ENCODE data around the gene ZNF597. TPM values are rescaled to one million over a fixed set of nuclear protein-coding genes. Genes with fewer than 3 reads are reported as not detected.

Gene ZNF597
- total RNA-seq, 1 experiment from 2014 or later, result 3.1 TPM

GRCh38 chr16:3400779-3401688 is 42.3 kb downstream of the ZNF597 start, which contains the start of the genes ZNF174 and ZSCAN32:
TSS of gene ZNF174 (plus strand) at chr16:3401215. CDS start at chr16:3402005, 790 bp downstream.
TSS of gene ZSCAN32 (minus strand) at chr16:3401004. CDS start at chr16:3397557, 3,447 bp downstream.
- Histone ChIP-seq H3K4me3 (ENCODE audit: low read length) (peak within 1 kb of the TSS; percentile 88), H3K36me3 (ENCODE audit: insufficient read depth, low read length) (peaks cover 63% of the 10 kb centered on the region)

GRCh38 chr16:3400446-3400778 is 42.9 kb downstream of the ZNF597 start:
- Histone ChIP-seq H4K20me1 (ENCODE audit: insufficient read depth, low read depth, low read length) (no peaks in the 10 kb centered on the region), H3K9me3 (ENCODE audit: low read length) (peaks cover 33% of the 10 kb centered on the region), H2AFZ (ENCODE audit: low read length) (no peak overlapping the region), H3K4me2 (ENCODE audit: low read depth, low read length, poor library complexity, severe bottlenecking) (peak overlapping the region; percentile 79), H3K79me2 (ENCODE audit: low read length) (peaks cover 78% of the 10 kb centered on the region), H3K27me3 (ENCODE audit: low read length) (no peaks in the 10 kb centered on the region), H3K9me2 (replicated peaks; ENCODE audit: insufficient read depth, low read length) (no peaks in the 10 kb centered on the region), H3K36me3 (ENCODE audit: insufficient read depth, low read length) (peaks cover 63% of the 10 kb centered on the region), H3K9ac (ENCODE audit: low read length) (peak overlapping the region; percentile 77), H3K27ac (ENCODE audit: low read length) (no peak overlapping the region; the same call in 1 of the 2 replicates), H3K4me1 (ENCODE audit: low read length) (peaks cover 8% of the 10 kb centered on the region), H3K4me3 (ENCODE audit: low read length) (peak overlapping the region; percentile 88)
- DNase-seq, result no peak

More at GRCh38 chr16:3400779-3401688, 42.3 kb downstream of the ZNF597 start, which contains the start of the genes ZNF174 and ZSCAN32:
- Histone ChIP-seq H4K20me1 (ENCODE audit: insufficient read depth, low read depth, low read length) (no peaks in the 10 kb centered on the region), H3K9ac (ENCODE audit: low read length) (peak within 1 kb of the TSS; percentile 77), H3K27me3 (ENCODE audit: low read length) (no peaks in the 10 kb centered on the region), H3K9me3 (ENCODE audit: low read length) (peaks cover 36% of the 10 kb centered on the region), H3K9me2 (replicated peaks; ENCODE audit: insufficient read depth, low read length) (no peaks in the 10 kb centered on the region), H3K79me2 (ENCODE audit: low read length) (peaks cover 72% of the 10 kb centered on the region), H3K4me1 (ENCODE audit: low read length) (peaks cover 8% of the 10 kb centered on the region), H2AFZ (ENCODE audit: low read length) (peak within 1 kb of the TSS; percentile 4; the same call in 1 of the 2 replicates), H3K27ac (ENCODE audit: low read length) (peak within 1 kb of the TSS; percentile 6), H3K4me2 (ENCODE audit: low read depth, low read length, poor library complexity, severe bottlenecking) (peak within 1 kb of the TSS; percentile 79)
- DNase-seq, result peak; percentile 99

DNA sequence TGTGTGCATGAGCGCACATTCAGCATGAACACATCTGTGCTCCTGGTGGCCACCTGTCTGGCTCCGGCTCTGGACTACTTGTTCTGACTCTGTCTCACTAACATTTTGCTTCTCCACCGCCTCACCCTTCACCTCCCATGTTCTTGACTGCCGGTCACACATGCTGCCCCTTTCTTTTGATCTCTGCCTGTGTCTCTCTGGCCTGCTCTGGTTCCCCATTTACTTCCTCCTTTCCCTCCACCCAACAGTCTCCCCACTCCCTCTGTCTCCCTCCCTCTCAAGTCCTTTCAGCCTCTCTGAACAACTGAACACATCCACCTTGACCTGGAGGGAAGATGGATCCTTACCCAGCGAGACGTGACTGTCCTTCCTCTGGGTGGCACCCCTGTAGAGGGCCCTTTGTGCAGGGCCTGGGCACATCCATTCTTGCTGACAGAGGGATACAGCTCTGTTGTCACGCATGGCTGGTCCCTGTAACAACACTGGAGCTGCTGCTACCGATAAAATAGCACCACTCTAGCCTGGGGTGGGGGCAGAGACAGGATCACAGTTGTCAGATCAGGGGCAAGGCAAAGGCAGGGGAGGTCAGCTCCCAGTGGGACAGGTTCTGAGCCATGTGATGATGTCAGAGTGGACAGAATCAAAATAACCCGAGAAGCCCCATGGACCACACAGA is 53.5 kb downstream of the ZNF597 start:
- peaks cover 15% of the 10 kb centered on the region for H3K9me3 ChIP-seq (ENCODE audit: low read length)

GRCh38 chr16:3388325-3388724 is 55.0 kb downstream of the ZNF597 start:
- H3K4me3 ChIP-seq (ENCODE audit: low read length), result no peak overlapping the region
- no peaks in the 10 kb centered on the region for H3K4me1 ChIP-seq (ENCODE audit: low read length)
- H3K27ac ChIP-seq (ENCODE audit: low read length), result no peak overlapping the region
- peaks cover 82% of the 10 kb centered on the region for H3K36me3 ChIP-seq (ENCODE audit: insufficient read depth, low read length)
- peaks cover 30% of the 10 kb centered on the region for H3K9me3 ChIP-seq (ENCODE audit: low read length)
- H3K9ac ChIP-seq (ENCODE audit: low read length), result no peak overlapping the region
- no peaks in the 10 kb centered on the region for H3K27me3 ChIP-seq (ENCODE audit: low read length)
- no peak for DNase-seq
- no peaks in the 10 kb centered on the region for H4K20me1 ChIP-seq (ENCODE audit: insufficient read depth, low read depth, low read length)
- H3K9me2 ChIP-seq (replicated peaks; ENCODE audit: insufficient read depth, low read length), result no peaks in the 10 kb centered on the region
- no peak overlapping the region for H2AFZ ChIP-seq (ENCODE audit: low read length)
- no peak overlapping the region for H3K4me2 ChIP-seq (ENCODE audit: low read depth, low read length, poor library complexity, severe bottlenecking)
- H3K79me2 ChIP-seq (ENCODE audit: low read length), result peaks cover 39% of the 10 kb centered on the region

More for the DNA sequence above, 53.5 kb downstream of the ZNF597 start:
- Histone ChIP-seq H3K36me3 (ENCODE audit: insufficient read depth, low read length) (peaks cover 82% of the 10 kb centered on the region), H3K9ac (ENCODE audit: low read length) (no peak overlapping the region), H3K27me3 (ENCODE audit: low read length) (no peaks in the 10 kb centered on the region), H3K4me2 (ENCODE audit: low read depth, low read length, poor library complexity, severe bottlenecking) (no peak overlapping the region), H3K4me3 (ENCODE audit: low read length) (no peak overlapping the region), H3K79me2 (ENCODE audit: low read length) (peaks cover 53% of the 10 kb centered on the region), H3K27ac (ENCODE audit: low read length) (no peak overlapping the region), H3K9me2 (replicated peaks; ENCODE audit: insufficient read depth, low read length) (no peaks in the 10 kb centered on the region), H4K20me1 (ENCODE audit: insufficient read depth, low read depth, low read length) (no peaks in the 10 kb centered on the region), H3K4me1 (ENCODE audit: low read length) (no peaks in the 10 kb centered on the region), H2AFZ (ENCODE audit: low read length) (no peak overlapping the region)
- no peak for DNase-seq

GRCh38 chr16:3383045-3383448 is 60.3 kb downstream of the ZNF597 start:
- Histone ChIP-seq H3K27me3 (ENCODE audit: low read length) (no peaks in the 10 kb centered on the region), H3K27ac (ENCODE audit: low read length) (no peak overlapping the region), H3K9me3 (ENCODE audit: low read length) (peaks cover 40% of the 10 kb centered on the region), H3K4me2 (ENCODE audit: low read depth, low read length, poor library complexity, severe bottlenecking) (no peak overlapping the region), H3K4me3 (ENCODE audit: low read length) (no peak overlapping the region; the same call in 1 of the 2 replicates), H3K9ac (ENCODE audit: low read length) (no peak overlapping the region), H3K36me3 (ENCODE audit: insufficient read depth, low read length) (peaks cover 53% of the 10 kb centered on the region), H4K20me1 (ENCODE audit: insufficient read depth, low read depth, low read length) (no peaks in the 10 kb centered on the region), H3K4me1 (ENCODE audit: low read length) (no peaks in the 10 kb centered on the region), H3K9me2 (replicated peaks; ENCODE audit: insufficient read depth, low read length) (no peaks in the 10 kb centered on the region), H3K79me2 (ENCODE audit: low read length) (peaks cover 9% of the 10 kb centered on the region), H2AFZ (ENCODE audit: low read length) (no peak overlapping the region)
- no peak for DNase-seq

Small RNA genes lying within 50 kb of the gene (small RNA-seq; reads per million reads assigned to genes)
- not detected for gene MIR6126

Other genes with a start within 250 kb of the ZNF597 start
- 8.5 and 12.1 TPM in 2 replicates for gene ZNF200, start 208.3 kb downstream of the ZNF597 start, total RNA-seq (2014; rRNA removed; shearing (Covaris generic); ENCODE audit: low replicate concordance)
- gene MEFV, start 186.9 kb downstream of the ZNF597 start, total RNA-seq (2014; rRNA removed; shearing (Covaris generic); ENCODE audit: low replicate concordance), result not detected in 2 replicates
- gene ZNF263, start 160.0 kb downstream of the ZNF597 start, total RNA-seq (2014; rRNA removed; shearing (Covaris generic); ENCODE audit: low replicate concordance), result 26.6 and 45.7 TPM in 2 replicates
- gene TIGD7, start 138.1 kb downstream of the ZNF597 start, total RNA-seq (2014; rRNA removed; shearing (Covaris generic); ENCODE audit: low replicate concordance), result 2.8 and 4.1 TPM in 2 replicates
- gene ZNF75A, start 138.0 kb downstream of the ZNF597 start, total RNA-seq (2014; rRNA removed; shearing (Covaris generic); ENCODE audit: low replicate concordance), result 22.0 and 26.1 TPM in 2 replicates
- 0.14 TPM in 1 of 2 replicates, not detected in the other for gene OR2C1, start 87.6 kb downstream of the ZNF597 start, total RNA-seq (2014; rRNA removed; shearing (Covaris generic); ENCODE audit: low replicate concordance)
- 25.8 TPM in 2 replicates for gene ZSCAN32, start 42.5 kb downstream of the ZNF597 start, total RNA-seq (2014; rRNA removed; shearing (Covaris generic); ENCODE audit: low replicate concordance)
- 17.7 and 22.4 TPM in 2 replicates for gene ZNF174, start 42.3 kb downstream of the ZNF597 start, total RNA-seq (2014; rRNA removed; shearing (Covaris generic); ENCODE audit: low replicate concordance)
- gene NAA60, start 176 bp upstream of the ZNF597 start, total RNA-seq (2014; rRNA removed; shearing (Covaris generic); ENCODE audit: low replicate concordance), result 15.1 and 18.4 TPM in 2 replicates
- not detected in 2 replicates for gene C16orf90, start 52.0 kb upstream of the ZNF597 start, total RNA-seq (2014; rRNA removed; shearing (Covaris generic); ENCODE audit: low replicate concordance)
- gene CLUAP1, start 57.5 kb upstream of the ZNF597 start, total RNA-seq (2014; rRNA removed; shearing (Covaris generic); ENCODE audit: low replicate concordance), result 21.6 and 29.4 TPM in 2 replicates
- gene NLRC3, start 133.9 kb upstream of the ZNF597 start, total RNA-seq (2014; rRNA removed; shearing (Covaris generic); ENCODE audit: low replicate concordance), result 22.4 and 31.5 TPM in 2 replicates
- gene SLX4, start 168.1 kb upstream of the ZNF597 start, total RNA-seq (2014; rRNA removed; shearing (Covaris generic); ENCODE audit: low replicate concordance), result 9.1 and 12.7 TPM in 2 replicates
- gene DNASE1, start 211.2 kb upstream of the ZNF597 start, total RNA-seq (2014; rRNA removed; shearing (Covaris generic); ENCODE audit: low replicate concordance), result 22.9 and 46.1 TPM in 2 replicates